Measurements from ENCODE around the gene TARBP2.

TARBP2 gene

DNA sequence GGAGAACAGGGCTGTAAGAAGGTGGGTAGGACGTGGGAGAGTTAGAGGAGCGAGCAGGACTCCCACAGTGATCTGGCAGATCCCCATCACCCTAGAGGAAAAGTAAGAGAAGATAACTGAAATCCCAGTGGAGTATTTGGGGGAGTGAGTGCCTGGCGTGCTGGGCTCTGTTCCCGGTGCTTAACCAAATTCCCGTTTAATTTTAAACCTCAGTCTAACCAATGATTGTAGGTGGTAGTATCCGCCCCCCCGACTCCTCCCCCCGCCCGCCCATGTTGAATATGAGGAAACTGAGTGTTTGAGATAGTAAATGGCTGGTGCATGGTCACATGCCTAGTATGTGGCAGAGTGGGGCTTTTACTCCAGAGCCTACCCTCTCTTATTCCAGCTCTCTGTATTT is 1.2 kb downstream of the TARBP2 start:
- Histone ChIP-seq H3K4me3 (ENCODE audit: low read length) (peak overlapping the region; percentile 93), H3K4me1 (ENCODE audit: control insufficient read depth, low read length) (peaks cover 37% of the 10 kb centered on the region), H3K9me2 (replicated peaks; ENCODE audit: control insufficient read depth, low read length) (no peaks in the 10 kb centered on the region), H3K79me2 (ENCODE audit: control insufficient read depth, low read length) (peaks cover 32% of the 10 kb centered on the region), H3K4me2 (ENCODE audit: low read length) (peak overlapping the region; percentile 96), H3K27me3 (ENCODE audit: control insufficient read depth, low read length) (no peaks in the 10 kb centered on the region), H3F3A (ENCODE audit: control insufficient read depth, insufficient read depth) (peaks cover 7% of the 10 kb centered on the region), H3K9me3 (ENCODE audit: control insufficient read depth, insufficient read depth, low read length) (no peaks in the 10 kb centered on the region), H4K20me1 (ENCODE audit: control insufficient read depth, insufficient read depth, low read depth, low read length) (no peaks in the 10 kb centered on the region), H3K36me3 (ENCODE audit: control insufficient read depth, low read length) (peaks cover 25% of the 10 kb centered on the region; the same call in 1 of the 2 replicates), H3K27ac (ENCODE audit: low read depth, low read length) (no peak overlapping the region)
- TF ChIP-seq, protein P1, sequence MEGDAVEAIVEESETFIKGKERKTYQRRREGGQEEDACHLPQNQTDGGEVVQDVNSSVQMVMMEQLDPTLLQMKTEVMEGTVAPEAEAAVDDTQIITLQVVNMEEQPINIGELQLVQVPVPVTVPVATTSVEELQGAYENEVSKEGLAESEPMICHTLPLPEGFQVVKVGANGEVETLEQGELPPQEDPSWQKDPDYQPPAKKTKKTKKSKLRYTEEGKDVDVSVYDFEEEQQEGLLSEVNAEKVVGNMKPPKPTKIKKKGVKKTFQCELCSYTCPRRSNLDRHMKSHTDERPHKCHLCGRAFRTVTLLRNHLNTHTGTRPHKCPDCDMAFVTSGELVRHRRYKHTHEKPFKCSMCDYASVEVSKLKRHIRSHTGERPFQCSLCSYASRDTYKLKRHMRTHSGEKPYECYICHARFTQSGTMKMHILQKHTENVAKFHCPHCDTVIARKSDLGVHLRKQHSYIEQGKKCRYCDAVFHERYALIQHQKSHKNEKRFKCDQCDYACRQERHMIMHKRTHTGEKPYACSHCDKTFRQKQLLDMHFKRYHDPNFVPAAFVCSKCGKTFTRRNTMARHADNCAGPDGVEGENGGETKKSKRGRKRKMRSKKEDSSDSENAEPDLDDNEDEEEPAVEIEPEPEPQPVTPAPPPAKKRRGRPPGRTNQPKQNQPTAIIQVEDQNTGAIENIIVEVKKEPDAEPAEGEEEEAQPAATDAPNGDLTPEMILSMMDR (IDR thresholded peaks at IDR 0.05; ENCODE audit: low read depth, low read length, poor library complexity, severe bottlenecking) = no peak
- TF ChIP-seq EZH2phosphoT487 (IDR thresholded peaks at IDR 0.05; ENCODE audit: borderline replicate concordance, low read length) = no peak

DNA sequence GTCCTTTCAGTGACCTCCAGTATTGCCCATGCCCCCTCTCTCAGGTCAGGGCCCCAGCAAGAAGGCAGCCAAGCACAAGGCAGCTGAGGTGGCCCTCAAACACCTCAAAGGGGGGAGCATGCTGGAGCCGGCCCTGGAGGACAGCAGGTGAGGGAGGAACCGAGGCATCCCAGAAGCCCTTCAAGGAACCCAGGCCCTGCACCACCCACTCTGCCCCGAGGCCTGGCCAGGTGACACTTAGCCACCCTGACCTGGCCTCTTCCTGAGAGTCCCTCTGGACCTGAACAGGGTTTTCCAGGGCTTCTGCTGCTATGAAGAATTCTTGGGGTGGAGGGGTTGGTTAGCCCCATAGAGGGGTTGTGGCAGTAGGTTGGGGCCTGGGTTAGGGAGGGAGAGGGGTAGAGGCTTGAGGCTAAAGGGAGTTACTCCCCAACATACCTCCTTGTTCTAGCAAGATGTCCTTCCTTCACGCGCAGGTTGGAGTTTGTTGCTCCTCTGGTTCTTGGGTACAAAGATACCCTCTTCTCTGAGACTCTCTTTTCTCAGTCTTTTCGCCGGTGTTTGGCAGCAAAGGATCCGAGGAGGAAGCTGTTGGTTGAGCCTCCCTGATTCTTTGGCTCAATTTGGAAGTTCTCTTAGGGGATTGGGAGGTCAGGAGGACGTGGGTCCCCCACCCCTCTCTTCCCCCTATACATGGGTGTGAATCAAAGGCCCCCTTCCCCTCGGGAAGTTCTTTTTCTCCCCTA is 2.1 kb downstream of the TARBP2 start:
- 0 out of 2 replicates have a peak overlapping the region, but pooled peaks have one; percentile 96 for H3K4me2 ChIP-seq (ENCODE audit: low read length)
- H3F3A ChIP-seq (ENCODE audit: control insufficient read depth, insufficient read depth) = peaks cover 7% of the 10 kb centered on the region
- H3K27ac ChIP-seq (ENCODE audit: low read depth, low read length) = no peak overlapping the region
- H3K9me2 ChIP-seq (replicated peaks; ENCODE audit: control insufficient read depth, low read length) = no peaks in the 10 kb centered on the region
- H3K79me2 ChIP-seq (ENCODE audit: control insufficient read depth, low read length) = peaks cover 29% of the 10 kb centered on the region
- no peaks in the 10 kb centered on the region for H4K20me1 ChIP-seq (ENCODE audit: control insufficient read depth, insufficient read depth, low read depth, low read length)
- peaks cover 23% of the 10 kb centered on the region; the same call in 1 of the 2 replicates for H3K36me3 ChIP-seq (ENCODE audit: control insufficient read depth, low read length)
- H3K9me3 ChIP-seq (ENCODE audit: control insufficient read depth, insufficient read depth, low read length) = no peaks in the 10 kb centered on the region
- H3K4me3 ChIP-seq (ENCODE audit: low read length) = no peak overlapping the region
- no peak for TF ChIP-seq EZH2phosphoT487 (IDR thresholded peaks at IDR 0.05; ENCODE audit: borderline replicate concordance, low read length)
- TF ChIP-seq, protein P1 (IDR thresholded peaks at IDR 0.05; ENCODE audit: low read depth, low read length, poor library complexity, severe bottlenecking) = no peak
- H3K27me3 ChIP-seq (ENCODE audit: control insufficient read depth, low read length) = no peaks in the 10 kb centered on the region
- peaks cover 29% of the 10 kb centered on the region for H3K4me1 ChIP-seq (ENCODE audit: control insufficient read depth, low read length)

DNA sequence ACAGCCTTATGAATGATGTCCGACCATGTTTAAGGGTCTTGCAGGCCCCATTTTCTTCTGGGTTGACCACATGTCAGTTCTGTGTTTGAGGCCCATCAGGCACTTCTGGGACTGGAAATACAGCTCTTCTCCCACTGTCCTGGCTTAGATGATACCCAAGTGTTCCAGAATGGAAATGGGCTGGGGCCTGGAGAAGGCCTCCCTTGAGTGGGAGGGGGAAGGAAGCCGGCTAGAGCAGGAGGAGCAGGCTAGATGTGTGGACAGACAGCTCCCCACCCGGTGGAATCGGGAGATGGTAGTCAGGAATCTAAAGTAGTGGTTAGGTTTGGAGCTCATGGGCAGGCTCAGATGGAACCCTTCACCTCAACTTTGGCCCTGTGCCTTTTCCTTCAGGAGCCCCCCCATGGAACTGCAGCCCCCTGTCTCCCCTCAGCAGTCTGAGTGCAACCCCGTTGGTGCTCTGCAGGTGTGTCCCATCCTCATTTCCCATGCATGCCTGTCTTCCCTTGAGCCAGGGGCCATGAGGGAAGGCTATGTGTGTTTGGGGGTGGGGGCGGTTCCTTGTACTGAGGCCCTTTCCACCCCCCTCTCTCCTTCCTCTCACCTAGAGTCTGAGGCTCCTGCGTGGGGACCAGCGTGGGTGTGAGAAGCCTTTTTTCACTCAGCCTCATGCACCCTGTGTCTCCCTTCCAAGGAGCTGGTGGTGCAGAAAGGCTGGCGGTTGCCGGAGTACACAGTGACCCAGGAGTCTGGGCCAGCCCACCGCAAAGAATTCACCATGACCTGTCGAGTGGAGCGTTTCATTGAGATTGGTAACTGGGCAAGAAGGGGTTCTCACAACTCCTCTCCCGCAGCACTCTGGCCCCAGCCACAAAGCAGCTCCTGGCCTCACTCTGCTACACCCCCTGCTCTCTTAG is 3.2 kb downstream of the TARBP2 start:
- Histone ChIP-seq H3K9me2 (replicated peaks; ENCODE audit: control insufficient read depth, low read length) (no peaks in the 10 kb centered on the region), H3F3A (ENCODE audit: control insufficient read depth, insufficient read depth) (peaks cover 10% of the 10 kb centered on the region), H3K27ac (ENCODE audit: low read depth, low read length) (no peak overlapping the region), H3K79me2 (ENCODE audit: control insufficient read depth, low read length) (peaks cover 19% of the 10 kb centered on the region), H3K27me3 (ENCODE audit: control insufficient read depth, low read length) (no peaks in the 10 kb centered on the region), H3K36me3 (ENCODE audit: control insufficient read depth, low read length) (peaks cover 23% of the 10 kb centered on the region; the same call in 1 of the 2 replicates), H3K4me1 (ENCODE audit: control insufficient read depth, low read length) (peaks cover 29% of the 10 kb centered on the region), H4K20me1 (ENCODE audit: control insufficient read depth, insufficient read depth, low read depth, low read length) (no peaks in the 10 kb centered on the region), H3K9me3 (ENCODE audit: control insufficient read depth, insufficient read depth, low read length) (no peaks in the 10 kb centered on the region), H3K4me3 (ENCODE audit: low read length) (no peak overlapping the region), H3K4me2 (ENCODE audit: low read length) (no peak overlapping the region)
- TF ChIP-seq, protein P1 (IDR thresholded peaks at IDR 0.05; ENCODE audit: low read depth, low read length, poor library complexity, severe bottlenecking) = no peak
- TF ChIP-seq EZH2phosphoT487 (IDR thresholded peaks at IDR 0.05; ENCODE audit: borderline replicate concordance, low read length) = no peak

All from DOHH2 (cell line).